ENCODE measurements around the gene FGFR1OP2.

Gene FGFR1OP2

GRCh38 chr12:26936559-26937442 is 1.5 kb upstream of the FGFR1OP2 start:
- TF ChIP-seq FOXP2 (optimal IDR thresholded peaks at IDR 0.05; ENCODE audit: borderline replicate concordance, extremely low read depth, extremely low read length, insufficient read depth) (no peak), SIN3A (IDR thresholded peaks at IDR 0.05; ENCODE audit: borderline replicate concordance, insufficient read depth, low read length) (no peak), TAF1 (IDR thresholded peaks at IDR 0.05; ENCODE audit: borderline replicate concordance, insufficient read depth, low read length) (no peak), POLR2AphosphoS5 (IDR thresholded peaks at IDR 0.05; ENCODE audit: low read depth, low read length) (no peak)
- TF ChIP-seq, protein P1, sequence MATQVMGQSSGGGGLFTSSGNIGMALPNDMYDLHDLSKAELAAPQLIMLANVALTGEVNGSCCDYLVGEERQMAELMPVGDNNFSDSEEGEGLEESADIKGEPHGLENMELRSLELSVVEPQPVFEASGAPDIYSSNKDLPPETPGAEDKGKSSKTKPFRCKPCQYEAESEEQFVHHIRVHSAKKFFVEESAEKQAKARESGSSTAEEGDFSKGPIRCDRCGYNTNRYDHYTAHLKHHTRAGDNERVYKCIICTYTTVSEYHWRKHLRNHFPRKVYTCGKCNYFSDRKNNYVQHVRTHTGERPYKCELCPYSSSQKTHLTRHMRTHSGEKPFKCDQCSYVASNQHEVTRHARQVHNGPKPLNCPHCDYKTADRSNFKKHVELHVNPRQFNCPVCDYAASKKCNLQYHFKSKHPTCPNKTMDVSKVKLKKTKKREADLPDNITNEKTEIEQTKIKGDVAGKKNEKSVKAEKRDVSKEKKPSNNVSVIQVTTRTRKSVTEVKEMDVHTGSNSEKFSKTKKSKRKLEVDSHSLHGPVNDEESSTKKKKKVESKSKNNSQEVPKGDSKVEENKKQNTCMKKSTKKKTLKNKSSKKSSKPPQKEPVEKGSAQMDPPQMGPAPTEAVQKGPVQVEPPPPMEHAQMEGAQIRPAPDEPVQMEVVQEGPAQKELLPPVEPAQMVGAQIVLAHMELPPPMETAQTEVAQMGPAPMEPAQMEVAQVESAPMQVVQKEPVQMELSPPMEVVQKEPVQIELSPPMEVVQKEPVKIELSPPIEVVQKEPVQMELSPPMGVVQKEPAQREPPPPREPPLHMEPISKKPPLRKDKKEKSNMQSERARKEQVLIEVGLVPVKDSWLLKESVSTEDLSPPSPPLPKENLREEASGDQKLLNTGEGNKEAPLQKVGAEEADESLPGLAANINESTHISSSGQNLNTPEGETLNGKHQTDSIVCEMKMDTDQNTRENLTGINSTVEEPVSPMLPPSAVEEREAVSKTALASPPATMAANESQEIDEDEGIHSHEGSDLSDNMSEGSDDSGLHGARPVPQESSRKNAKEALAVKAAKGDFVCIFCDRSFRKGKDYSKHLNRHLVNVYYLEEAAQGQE (IDR thresholded peaks at IDR 0.05; ENCODE audit: insufficient read depth in 1 of 2, low read depth in 2 of 2, low read length in 2 of 2): no peak

DNA sequence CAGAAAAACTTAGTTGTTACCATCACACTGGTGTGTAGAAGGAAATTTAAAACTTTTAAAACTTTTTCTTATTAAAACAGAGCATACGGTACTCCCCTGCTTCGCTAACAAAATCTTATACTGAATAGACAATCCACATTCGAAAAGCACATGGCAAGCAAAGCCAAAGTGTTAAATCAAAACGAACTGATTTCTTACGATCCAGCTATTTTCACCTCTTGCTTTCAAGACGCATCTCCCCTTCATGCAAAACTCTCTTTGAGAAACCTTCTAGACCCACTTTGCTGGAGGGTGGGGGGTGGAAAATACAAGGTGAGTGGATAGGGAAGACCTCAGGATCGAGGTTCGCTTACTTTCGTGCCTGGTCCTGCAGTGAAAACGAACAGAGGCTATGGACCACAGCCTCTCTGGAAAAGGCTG is 817 bp upstream of the FGFR1OP2 start:
- TF ChIP-seq, protein P1 (IDR thresholded peaks at IDR 0.05; ENCODE audit: insufficient read depth in 1 of 2, low read depth in 2 of 2, low read length in 2 of 2): no peak
- 0 out of 2 replicates have a peak, but pooled peaks have one; percentile 13 for TF ChIP-seq SIN3A (IDR thresholded peaks at IDR 0.05; ENCODE audit: borderline replicate concordance, insufficient read depth, low read length)

DNA sequence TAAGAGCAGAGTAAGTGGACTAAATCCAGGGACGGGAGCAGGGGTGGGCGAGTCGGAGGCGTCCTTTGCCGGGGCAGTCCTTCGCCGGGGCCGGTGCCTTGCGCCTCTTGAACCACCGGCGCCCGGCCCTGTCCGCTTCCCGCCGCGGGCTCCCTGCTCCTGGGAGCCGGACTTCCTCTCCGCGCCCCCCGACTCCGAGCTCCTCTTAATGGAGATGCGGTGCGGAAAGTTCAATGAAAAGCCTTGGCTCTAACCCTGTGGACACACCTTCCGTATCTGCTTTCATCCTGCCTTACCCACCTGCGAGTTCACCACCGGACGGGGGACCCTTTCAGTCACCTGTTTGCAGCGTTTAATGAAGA is 412 bp downstream of the FGFR1OP2 start:
- TF ChIP-seq POLR2AphosphoS5 (IDR thresholded peaks at IDR 0.05; ENCODE audit: low read depth, low read length): no peak
- TF ChIP-seq, protein P1 (IDR thresholded peaks at IDR 0.05; ENCODE audit: insufficient read depth in 1 of 2, low read depth in 2 of 2, low read length in 2 of 2): no peak
- TF ChIP-seq SIN3A (IDR thresholded peaks at IDR 0.05; ENCODE audit: borderline replicate concordance, insufficient read depth, low read length): no peak
- TF ChIP-seq FOXP2 (optimal IDR thresholded peaks at IDR 0.05; ENCODE audit: borderline replicate concordance, extremely low read depth, extremely low read length, insufficient read depth): no peak
- TF ChIP-seq TAF1 (IDR thresholded peaks at IDR 0.05; ENCODE audit: borderline replicate concordance, insufficient read depth, low read length): no peak

GRCh38 chr12:26939192-26939832 is 1.0 kb downstream of the FGFR1OP2 start:
- TF ChIP-seq, protein P1 (IDR thresholded peaks at IDR 0.05; ENCODE audit: insufficient read depth in 1 of 2, low read depth in 2 of 2, low read length in 2 of 2): no peak
- TF ChIP-seq TAF1 (IDR thresholded peaks at IDR 0.05; ENCODE audit: borderline replicate concordance, insufficient read depth, low read length): no peak
- TF ChIP-seq FOXP2 (optimal IDR thresholded peaks at IDR 0.05; ENCODE audit: borderline replicate concordance, extremely low read depth, extremely low read length, insufficient read depth): no peak
- no peak for TF ChIP-seq POLR2AphosphoS5 (IDR thresholded peaks at IDR 0.05; ENCODE audit: low read depth, low read length)
- TF ChIP-seq SIN3A (IDR thresholded peaks at IDR 0.05; ENCODE audit: borderline replicate concordance, insufficient read depth, low read length): no peak
